Measurements from ENCODE around the gene ICAM5. TPM values are rescaled to one million over a fixed set of nuclear protein-coding genes. Genes with fewer than 3 reads are reported as not detected.
A peak's percentile ranks its signal among the peaks of the same experiment; 100 is the strongest.

The ICAM5 gene
- total and polyA plus RNA-seq, 9 of the 15 experiments (the other 6 are each of a cell fraction or from before 2014, with no cell fraction given) = 0.10 to 114 (median 13.7) TPM

DNA sequence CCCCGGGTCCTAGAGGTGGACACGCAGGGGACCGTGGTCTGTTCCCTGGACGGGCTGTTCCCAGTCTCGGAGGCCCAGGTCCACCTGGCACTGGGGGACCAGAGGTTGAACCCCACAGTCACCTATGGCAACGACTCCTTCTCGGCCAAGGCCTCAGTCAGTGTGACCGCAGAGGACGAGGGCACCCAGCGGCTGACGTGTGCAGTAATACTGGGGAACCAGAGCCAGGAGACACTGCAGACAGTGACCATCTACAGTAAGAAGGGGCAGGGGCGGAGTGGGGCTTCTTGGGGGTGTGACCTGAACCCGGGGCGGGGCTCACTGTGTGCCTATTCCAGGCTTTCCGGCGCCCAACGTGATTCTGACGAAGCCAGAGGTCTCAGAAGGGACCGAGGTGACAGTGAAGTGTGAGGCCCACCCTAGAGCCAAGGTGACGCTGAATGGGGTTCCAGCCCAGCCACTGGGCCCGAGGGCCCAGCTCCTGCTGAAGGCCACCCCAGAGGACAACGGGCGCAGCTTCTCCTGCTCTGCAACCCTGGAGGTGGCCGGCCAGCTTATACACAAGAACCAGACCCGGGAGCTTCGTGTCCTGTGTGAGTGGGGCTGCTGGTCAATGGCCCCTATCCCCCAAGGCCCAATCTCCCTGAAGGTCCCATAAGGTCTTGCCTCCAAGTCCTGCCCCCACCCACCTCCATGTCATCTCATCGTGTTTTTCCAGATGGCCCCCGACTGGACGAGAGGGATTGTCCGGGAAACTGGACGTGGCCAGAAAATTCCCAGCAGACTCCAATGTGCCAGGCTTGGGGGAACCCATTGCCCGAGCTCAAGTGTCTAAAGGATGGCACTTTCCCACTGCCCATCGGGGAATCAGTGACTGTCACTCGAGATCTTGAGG, 5.4 kb upstream of the ICAM5 start:
- FAIRE-seq (no peak), ATAC-seq (no peak), DNase-seq (ENCODE audit: extremely low read depth in 1 of 4, low spot score in 3 of 4) (no peak)
- intact Hi-C loops (cut with micrococcal nuclease) (no loop called here), in situ Hi-C loops (cut with MboI) (no loop called here)
- H3K4me2 ChIP-seq (ENCODE audit: insufficient read depth, low read length) = peak overlapping the region; percentile 20; the same call in 1 of the 2 replicates
- POLR2A ChIA-PET = interaction anchor here (6.2 kb wide), 1 partner anchor 14 kb away, joined by 74 read pairs; the partner anchor contains the start of gene ICAM1
- no peaks in the 10 kb centered on the region for H4K20me1 ChIP-seq (replicated peaks; ENCODE audit: control insufficient read depth, insufficient read depth, low read length)
- peaks cover 63% of the 10 kb centered on the region for H3K36me3 ChIP-seq (ENCODE audit: control insufficient read depth, insufficient read depth, low read length)
- H3K9me1 ChIP-seq (ENCODE audit: control insufficient read depth, insufficient read depth, low read length) = peaks cover 6% of the 10 kb centered on the region
- CTCF ChIA-PET (ENCODE audit: low intra/inter-chr PET ratio) = no interaction called here
- peaks cover 30 to 58% of the 10 kb centered on the region in 2 experiments; a peak in 4 of 5 replicates for H3K4me1 ChIP-seq (replicated peaks in 1 of 2; ENCODE audit: control insufficient read depth in 2 of 2, insufficient read depth in 2 of 2, low read length in 2 of 2)
- WGBS (ENCODE audit: insufficient coverage, low coverage, missing lambda C conversion rate) = 93% methylated on average over 29 of the region's 34 CpGs
- H3K79me2 ChIP-seq (ENCODE audit: control insufficient read depth, insufficient read depth, low read length) = peaks cover 37% of the 10 kb centered on the region
- no peak overlapping the region for H3K4me3 ChIP-seq
- no peaks in the 10 kb centered on the region for H3K27me3 ChIP-seq (ENCODE audit: control insufficient read depth in 2 of 2, insufficient read depth in 2 of 2, low read length in 2 of 2)
- no peaks in the 10 kb centered on the region for H3K9me3 ChIP-seq (replicated peaks; ENCODE audit: control insufficient read depth, insufficient read depth, low read depth, low read length)
- no TSS peak for BruUV-seq (replicated peaks)
- no peak overlapping the region; the same call in 2 of the 3 replicates for H3K27ac ChIP-seq (ENCODE audit: extremely low read depth, low read depth, low read length)
- H2AFZ ChIP-seq (ENCODE audit: low read depth, low read length) = no peak overlapping the region
- H3K9ac ChIP-seq (ENCODE audit: insufficient read depth in 1 of 2, low read depth in 2 of 2, low read length in 2 of 2) = peak overlapping the region in 1 of 2 experiments; percentile 86; a peak in 2 of 4 replicates
- peak; percentile 63 for TF ChIP-seq POLR2G (IDR thresholded peaks at IDR 0.05; ENCODE audit: low read depth, low read length)
- TF ChIP-seq FOXK2 (conservative IDR thresholded peaks at IDR 0.05 in 1 of 2, IDR thresholded peaks at IDR 0.05 in 1 of 2; ENCODE audit: low read depth in 2 of 2) = no peak
- TF ChIP-seq BRF1 (IDR thresholded peaks at IDR 0.05; ENCODE audit: borderline replicate concordance, extremely low read depth, insufficient read length) = no peak
- no peak for TF ChIP-seq RBM17 (IDR thresholded peaks at IDR 0.05; ENCODE audit: borderline replicate concordance, low read depth, low read length)
- TF ChIP-seq ZNF586 (CRISPR knock-in tag; conservative IDR thresholded peaks at IDR 0.05) = no peak
- TF ChIP-seq, protein P1, sequence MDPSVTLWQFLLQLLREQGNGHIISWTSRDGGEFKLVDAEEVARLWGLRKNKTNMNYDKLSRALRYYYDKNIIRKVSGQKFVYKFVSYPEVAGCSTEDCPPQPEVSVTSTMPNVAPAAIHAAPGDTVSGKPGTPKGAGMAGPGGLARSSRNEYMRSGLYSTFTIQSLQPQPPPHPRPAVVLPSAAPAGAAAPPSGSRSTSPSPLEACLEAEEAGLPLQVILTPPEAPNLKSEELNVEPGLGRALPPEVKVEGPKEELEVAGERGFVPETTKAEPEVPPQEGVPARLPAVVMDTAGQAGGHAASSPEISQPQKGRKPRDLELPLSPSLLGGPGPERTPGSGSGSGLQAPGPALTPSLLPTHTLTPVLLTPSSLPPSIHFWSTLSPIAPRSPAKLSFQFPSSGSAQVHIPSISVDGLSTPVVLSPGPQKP (CRISPR knock-in tag; IDR thresholded peaks at IDR 0.05) = no peak
- TF ChIP-seq, protein P2, sequence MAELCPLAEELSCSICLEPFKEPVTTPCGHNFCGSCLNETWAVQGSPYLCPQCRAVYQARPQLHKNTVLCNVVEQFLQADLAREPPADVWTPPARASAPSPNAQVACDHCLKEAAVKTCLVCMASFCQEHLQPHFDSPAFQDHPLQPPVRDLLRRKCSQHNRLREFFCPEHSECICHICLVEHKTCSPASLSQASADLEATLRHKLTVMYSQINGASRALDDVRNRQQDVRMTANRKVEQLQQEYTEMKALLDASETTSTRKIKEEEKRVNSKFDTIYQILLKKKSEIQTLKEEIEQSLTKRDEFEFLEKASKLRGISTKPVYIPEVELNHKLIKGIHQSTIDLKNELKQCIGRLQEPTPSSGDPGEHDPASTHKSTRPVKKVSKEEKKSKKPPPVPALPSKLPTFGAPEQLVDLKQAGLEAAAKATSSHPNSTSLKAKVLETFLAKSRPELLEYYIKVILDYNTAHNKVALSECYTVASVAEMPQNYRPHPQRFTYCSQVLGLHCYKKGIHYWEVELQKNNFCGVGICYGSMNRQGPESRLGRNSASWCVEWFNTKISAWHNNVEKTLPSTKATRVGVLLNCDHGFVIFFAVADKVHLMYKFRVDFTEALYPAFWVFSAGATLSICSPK (IDR thresholded peaks at IDR 0.05; ENCODE audit: borderline replicate concordance) = no peak
- TF ChIP-seq, protein P3, sequence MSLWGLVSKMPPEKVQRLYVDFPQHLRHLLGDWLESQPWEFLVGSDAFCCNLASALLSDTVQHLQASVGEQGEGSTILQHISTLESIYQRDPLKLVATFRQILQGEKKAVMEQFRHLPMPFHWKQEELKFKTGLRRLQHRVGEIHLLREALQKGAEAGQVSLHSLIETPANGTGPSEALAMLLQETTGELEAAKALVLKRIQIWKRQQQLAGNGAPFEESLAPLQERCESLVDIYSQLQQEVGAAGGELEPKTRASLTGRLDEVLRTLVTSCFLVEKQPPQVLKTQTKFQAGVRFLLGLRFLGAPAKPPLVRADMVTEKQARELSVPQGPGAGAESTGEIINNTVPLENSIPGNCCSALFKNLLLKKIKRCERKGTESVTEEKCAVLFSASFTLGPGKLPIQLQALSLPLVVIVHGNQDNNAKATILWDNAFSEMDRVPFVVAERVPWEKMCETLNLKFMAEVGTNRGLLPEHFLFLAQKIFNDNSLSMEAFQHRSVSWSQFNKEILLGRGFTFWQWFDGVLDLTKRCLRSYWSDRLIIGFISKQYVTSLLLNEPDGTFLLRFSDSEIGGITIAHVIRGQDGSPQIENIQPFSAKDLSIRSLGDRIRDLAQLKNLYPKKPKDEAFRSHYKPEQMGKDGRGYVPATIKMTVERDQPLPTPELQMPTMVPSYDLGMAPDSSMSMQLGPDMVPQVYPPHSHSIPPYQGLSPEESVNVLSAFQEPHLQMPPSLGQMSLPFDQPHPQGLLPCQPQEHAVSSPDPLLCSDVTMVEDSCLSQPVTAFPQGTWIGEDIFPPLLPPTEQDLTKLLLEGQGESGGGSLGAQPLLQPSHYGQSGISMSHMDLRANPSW (CRISPR knock-in tag; IDR thresholded peaks at IDR 0.05) = no peak
- TF ChIP-seq TEAD2 (tag; IDR thresholded peaks at IDR 0.05) = no peak
- TF ChIP-seq, protein P4, sequence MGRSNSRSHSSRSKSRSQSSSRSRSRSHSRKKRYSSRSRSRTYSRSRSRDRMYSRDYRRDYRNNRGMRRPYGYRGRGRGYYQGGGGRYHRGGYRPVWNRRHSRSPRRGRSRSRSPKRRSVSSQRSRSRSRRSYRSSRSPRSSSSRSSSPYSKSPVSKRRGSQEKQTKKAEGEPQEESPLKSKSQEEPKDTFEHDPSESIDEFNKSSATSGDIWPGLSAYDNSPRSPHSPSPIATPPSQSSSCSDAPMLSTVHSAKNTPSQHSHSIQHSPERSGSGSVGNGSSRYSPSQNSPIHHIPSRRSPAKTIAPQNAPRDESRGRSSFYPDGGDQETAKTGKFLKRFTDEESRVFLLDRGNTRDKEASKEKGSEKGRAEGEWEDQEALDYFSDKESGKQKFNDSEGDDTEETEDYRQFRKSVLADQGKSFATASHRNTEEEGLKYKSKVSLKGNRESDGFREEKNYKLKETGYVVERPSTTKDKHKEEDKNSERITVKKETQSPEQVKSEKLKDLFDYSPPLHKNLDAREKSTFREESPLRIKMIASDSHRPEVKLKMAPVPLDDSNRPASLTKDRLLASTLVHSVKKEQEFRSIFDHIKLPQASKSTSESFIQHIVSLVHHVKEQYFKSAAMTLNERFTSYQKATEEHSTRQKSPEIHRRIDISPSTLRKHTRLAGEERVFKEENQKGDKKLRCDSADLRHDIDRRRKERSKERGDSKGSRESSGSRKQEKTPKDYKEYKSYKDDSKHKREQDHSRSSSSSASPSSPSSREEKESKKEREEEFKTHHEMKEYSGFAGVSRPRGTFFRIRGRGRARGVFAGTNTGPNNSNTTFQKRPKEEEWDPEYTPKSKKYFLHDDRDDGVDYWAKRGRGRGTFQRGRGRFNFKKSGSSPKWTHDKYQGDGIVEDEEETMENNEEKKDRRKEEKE (IDR thresholded peaks at IDR 0.05; ENCODE audit: borderline replicate concordance in 1 of 2, control insufficient read depth in 1 of 2, low read depth in 2 of 2, low read length in 1 of 2) = no peak

Measured in K562 (cell line).